H9 (cell line): ENCODE data around the gene CLDN22. TPM values are rescaled to one million over a fixed set of nuclear protein-coding genes. Genes with fewer than 3 reads are reported as not detected.

Experiments used
- DNase-seq: peaks from one replicate; pipeline ENCODE4 v3.0.0-alpha.2; 2017
- H2AFZ ChIP-seq: one replicate; pipeline ENCODE4 v1.6.1; 2013; ENCODE audit warnings: mild to moderate bottlenecking, low read length, control low read depth, moderate library complexity
- H2AK5ac ChIP-seq: 2 replicates; pipeline ENCODE4 v1.6.1; 2013; ENCODE audit warnings: low read length, control low read depth, mixed read lengths; ENCODE audit not compliant: insufficient read length
- H2BK120ac ChIP-seq: one replicate; pipeline ENCODE4 v1.6.1; 2013; ENCODE audit warnings: low read depth, mild to moderate bottlenecking, low read length, control low read depth, inconsistent platforms; ENCODE audit not compliant: poor library complexity, severe bottlenecking
- H2BK12ac ChIP-seq: 2 replicates; pipeline ENCODE4 v1.6.1; 2013; ENCODE audit warnings: low read length, control low read depth, mixed read lengths, low read depth; ENCODE audit not compliant: insufficient read length
- H2BK15ac ChIP-seq: 2 replicates; pipeline ENCODE4 v1.6.1; 2013; ENCODE audit warnings: low read depth, low read length, control low read depth
- H2BK20ac ChIP-seq: one replicate; pipeline ENCODE4 v1.6.1; 2013; ENCODE audit warnings: low read depth, mild to moderate bottlenecking, low read length, control low read depth, inconsistent platforms; ENCODE audit not compliant: poor library complexity, severe bottlenecking
- H2BK5ac ChIP-seq: 2 replicates; pipeline ENCODE4 v1.6.1; 2013; ENCODE audit warnings: low read length, control low read depth, mixed read lengths; ENCODE audit not compliant: insufficient read length
- H3K14ac ChIP-seq: 2 replicates; pipeline ENCODE4 v1.6.1; 2013; ENCODE audit warnings: low read length, control low read depth; ENCODE audit not compliant: insufficient read depth
- H3K18ac ChIP-seq: 2 replicates; pipeline ENCODE4 v1.6.1; 2013; ENCODE audit warnings: low read depth, mild to moderate bottlenecking, mixed read lengths, low read length, control low read depth; ENCODE audit not compliant: insufficient read length
- H3K23ac ChIP-seq: 2 replicates; pipeline ENCODE4 v1.6.1; 2013; ENCODE audit warnings: low read length, control low read depth, mixed read lengths, low read depth; ENCODE audit not compliant: insufficient read length
- H3K23me2 ChIP-seq: 2 replicates; pipeline ENCODE4 v1.6.1; 2013; ENCODE audit warnings: low read depth, mild to moderate bottlenecking, mixed read lengths, low read length, control low read depth; ENCODE audit not compliant: insufficient read length, poor library complexity, severe bottlenecking
- H3K27ac ChIP-seq: 2 replicates; pipeline ENCODE4 v1.5.1; 2013; ENCODE audit warnings: low read length, control low read depth, mixed read lengths, low read depth; ENCODE audit not compliant: insufficient read length
- H3K27me3 ChIP-seq: 2 replicates; pipeline ENCODE4 v1.6.1; 2013; ENCODE audit warnings: low read length, control low read depth, inconsistent platforms; ENCODE audit not compliant: insufficient read depth
- H3K4ac ChIP-seq: 2 replicates; pipeline ENCODE4 v1.6.1; 2013; ENCODE audit warnings: low read depth, mild to moderate bottlenecking, control low read depth, inconsistent platforms, low read length, moderate library complexity
- H3K4me1 ChIP-seq: 2 replicates; pipeline ENCODE4 v1.6.1; 2013; ENCODE audit warnings: low read length, control low read depth, inconsistent platforms; ENCODE audit not compliant: insufficient read depth
- H3K4me2 ChIP-seq: 2 replicates; pipeline ENCODE4 v1.6.1; 2013; ENCODE audit warnings: low read length, control low read depth, mixed read lengths; ENCODE audit not compliant: insufficient read length, insufficient read depth
- H3K56ac ChIP-seq: 2 replicates; pipeline ENCODE4 v1.6.1; 2013; ENCODE audit warnings: low read depth, mild to moderate bottlenecking, mixed read lengths, low read length, control low read depth; ENCODE audit not compliant: insufficient read length
- H3K79me1 ChIP-seq: 2 replicates; pipeline ENCODE4 v1.6.1; 2013; ENCODE audit warnings: low read depth, mild to moderate bottlenecking, moderate library complexity, low read length, control low read depth, inconsistent platforms; ENCODE audit not compliant: insufficient read depth, poor library complexity, severe bottlenecking
- H3K79me2 ChIP-seq: 2 replicates; pipeline ENCODE4 v1.6.1; 2013; ENCODE audit warnings: low read length, control low read depth, inconsistent platforms; ENCODE audit not compliant: insufficient read depth
- H3K9ac ChIP-seq: 2 replicates; pipeline ENCODE4 v1.6.1; 2013; ENCODE audit warnings: low read length, control low read depth, mixed read lengths; ENCODE audit not compliant: insufficient read length; ENCODE audit errors: extremely low read depth
- H3K9me3 ChIP-seq: one replicate; pipeline ENCODE4 v1.6.1; 2013; ENCODE audit warnings: low read depth, low read length, inconsistent platforms; ENCODE audit not compliant: control insufficient read depth
- H3T11ph ChIP-seq: one replicate; pipeline ENCODE4 v1.6.1; 2013; ENCODE audit warnings: mild to moderate bottlenecking, low read length, control low read depth, inconsistent platforms
- H4K20me1 ChIP-seq: one replicate; pipeline ENCODE4 v1.6.1; 2013; ENCODE audit not compliant: control insufficient read depth, insufficient read length, insufficient read depth
- H4K5ac ChIP-seq: 2 replicates; pipeline ENCODE4 v1.6.1; 2013; ENCODE audit warnings: low read depth, mild to moderate bottlenecking, mixed read lengths, low read length, control low read depth; ENCODE audit not compliant: insufficient read length
- H4K8ac ChIP-seq: replicated peaks from 2 replicates; pipeline ENCODE4 v1.6.1; 2013; ENCODE audit warnings: low read length, control low read depth, mixed read lengths, low read depth; ENCODE audit not compliant: insufficient read length
- H4K91ac ChIP-seq: 2 replicates; pipeline ENCODE4 v1.6.1; 2013; ENCODE audit warnings: low read depth, mild to moderate bottlenecking, moderate library complexity, mixed read lengths, low read length, control low read depth; ENCODE audit not compliant: insufficient read length
- H3K27ac Mint-ChIP-seq, 3 experiments: 2 replicates in 2 of 3; 3 replicates in 1 of 3; pipeline ENCODE4 v1.8.0; 2020 to 2021; ENCODE audit warnings: mixed read lengths in 3 of 3, mild to moderate bottlenecking in 1 of 3, moderate library complexity in 1 of 3
- H3K27me3 Mint-ChIP-seq: 2 replicates; pipeline ENCODE4 v1.8.0; 2021; ENCODE audit warnings: low read depth, mild to moderate bottlenecking, moderate library complexity, mixed read lengths
- H3K36me3 Mint-ChIP-seq, 3 experiments: 2 replicates in 2 of 3; 3 replicates in 1 of 3; pipeline ENCODE4 v1.8.0; 2020 to 2021; ENCODE audit warnings: low read depth in 3 of 3, mixed read lengths in 3 of 3; ENCODE audit not compliant: insufficient read depth in 1 of 3
- H3K4me1 Mint-ChIP-seq, 2 experiments: 2 replicates each; pipeline ENCODE4 v1.8.0; 2020; ENCODE audit warnings: mixed read lengths in 2 of 2
- H3K4me3 Mint-ChIP-seq, 2 experiments: 2 replicates in 1 of 2; 3 replicates in 1 of 2; pipeline ENCODE4 v1.8.0; 2020 to 2021; ENCODE audit warnings: mild to moderate bottlenecking in 2 of 2, mixed read lengths in 2 of 2, moderate library complexity in 1 of 2
- H3K9me3 Mint-ChIP-seq, 2 experiments: 2 replicates in 1 of 2; 3 replicates in 1 of 2; pipeline ENCODE4 v1.8.0; 2020; ENCODE audit warnings: mild to moderate bottlenecking in 2 of 2, mixed read lengths in 2 of 2, moderate library complexity in 1 of 2
- CTCF ChIP-seq: fragments of 200-600 bp; sonication (generic); conservative IDR thresholded peaks from 3 replicates; pipeline ENCODE4 v1.8.0; 2021; ENCODE audit warnings: antibody characterized with exemption, mild to moderate bottlenecking
- WGBS: extraction: QIAGEN DNeasy Blood & Tissue Kit; methylation state at CpG from one replicate; pipeline ENCODE4 v1.1.7; 2013; ENCODE audit warnings: missing lambda C conversion rate, low lambda C conversion rate, mixed read lengths; ENCODE audit not compliant: insufficient read length; ENCODE audit errors: extremely low coverage; 5-methylcytosine and 5-hydroxymethylcytosine counted together
- total RNA-seq: library from RNA; stranded (reverse); gene quantifications from 2 replicates; pipeline ENCODE4 v1.2.1, GENCODE V29; 2021

CLDN22 gene
- total RNA-seq, 1 experiment from 2014 or later: not detected

DNA sequence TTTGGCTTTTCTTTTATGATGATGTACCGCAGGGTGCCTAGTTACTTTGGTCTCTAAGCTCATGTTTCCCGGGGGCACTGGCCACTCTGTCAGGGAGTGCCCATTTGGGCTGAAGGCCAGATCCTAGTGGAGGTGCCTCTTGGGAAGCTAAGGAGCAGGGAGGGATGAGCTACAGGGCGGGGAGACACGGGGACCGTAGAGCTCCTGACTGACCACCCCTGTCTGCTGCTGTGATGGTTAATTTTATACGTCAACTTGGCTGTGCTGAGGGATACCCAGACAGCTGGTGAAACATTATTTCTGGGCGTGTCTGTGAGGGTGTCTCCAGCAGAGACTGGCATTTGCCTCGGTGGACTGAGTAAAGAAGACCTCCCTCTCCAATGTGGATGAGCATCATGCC, 27.1 kb upstream of the CLDN22 start:
- no peak overlapping the region for H3K23ac ChIP-seq
- no peak overlapping the region for H4K8ac ChIP-seq
- Mint-ChIP-seq H3K27ac (no peak overlapping the region; a peak in 1 of 7 replicates), H3K4me1 (no peaks in the 10 kb centered on the region), H3K36me3 (0 out of 7 replicates have a peak, but pooled peaks cover 0 to 1% (median 0%) of the 10 kb centered on the region in 3 experiments), H3K4me3 (no peak overlapping the region), H3K9me3 (no peaks in the 10 kb centered on the region), H3K27me3 (no peaks in the 10 kb centered on the region; the same call in 1 of the 2 replicates)
- H3K4me1 ChIP-seq: no peaks in the 10 kb centered on the region
- H3K4me2 ChIP-seq: no peak overlapping the region
- no peak overlapping the region for H2AFZ ChIP-seq
- H2BK5ac ChIP-seq: no peak overlapping the region
- H3K9me3 ChIP-seq: no peaks in the 10 kb centered on the region
- no peaks in the 10 kb centered on the region for H3K23me2 ChIP-seq
- no peaks in the 10 kb centered on the region for H3K27me3 ChIP-seq
- no peak overlapping the region for H2BK15ac ChIP-seq
- H4K91ac ChIP-seq: no peak overlapping the region
- H3K14ac ChIP-seq: no peak overlapping the region
- no peak overlapping the region for H3K18ac ChIP-seq
- no peaks in the 10 kb centered on the region for H4K20me1 ChIP-seq
- no CpG with 5 or more reads among the region's 8 CpGs for WGBS
- H2BK120ac ChIP-seq: no peak overlapping the region
- no peak overlapping the region for H3T11ph ChIP-seq
- no peak overlapping the region for H3K9ac ChIP-seq
- no peaks in the 10 kb centered on the region for H3K79me2 ChIP-seq
- no peak overlapping the region for H2AK5ac ChIP-seq
- no peak overlapping the region for H4K5ac ChIP-seq
- no peak overlapping the region for H3K27ac ChIP-seq
- DNase-seq: no peak
- no peak for TF ChIP-seq CTCF
- no peak overlapping the region for H2BK20ac ChIP-seq
- no peak overlapping the region for H3K4ac ChIP-seq
- no peaks in the 10 kb centered on the region for H3K79me1 ChIP-seq
- no peak overlapping the region for H2BK12ac ChIP-seq
- no peak overlapping the region for H3K56ac ChIP-seq
